Loucy (cell line): Measurements from ENCODE around the gene LRRC73.

Experiments used
- EZH2phosphoT487 ChIP-seq: fragments of 200-600 bp; IDR thresholded peaks from 2 replicates; pipeline ENCODE4 v1.6.1; 2018; ENCODE audit warnings: antibody characterized with exemption, mild to moderate bottlenecking, moderate library complexity, borderline replicate concordance
- TF ChIP-seq, protein P1 (sequence below): fragments of 200-600 bp; sonication (generic); conservative IDR thresholded peaks from 2 replicates; pipeline ENCODE4 v1.5.1; 2014; ENCODE audit warnings: mild to moderate bottlenecking, antibody characterized with exemption, low read length

DNA sequence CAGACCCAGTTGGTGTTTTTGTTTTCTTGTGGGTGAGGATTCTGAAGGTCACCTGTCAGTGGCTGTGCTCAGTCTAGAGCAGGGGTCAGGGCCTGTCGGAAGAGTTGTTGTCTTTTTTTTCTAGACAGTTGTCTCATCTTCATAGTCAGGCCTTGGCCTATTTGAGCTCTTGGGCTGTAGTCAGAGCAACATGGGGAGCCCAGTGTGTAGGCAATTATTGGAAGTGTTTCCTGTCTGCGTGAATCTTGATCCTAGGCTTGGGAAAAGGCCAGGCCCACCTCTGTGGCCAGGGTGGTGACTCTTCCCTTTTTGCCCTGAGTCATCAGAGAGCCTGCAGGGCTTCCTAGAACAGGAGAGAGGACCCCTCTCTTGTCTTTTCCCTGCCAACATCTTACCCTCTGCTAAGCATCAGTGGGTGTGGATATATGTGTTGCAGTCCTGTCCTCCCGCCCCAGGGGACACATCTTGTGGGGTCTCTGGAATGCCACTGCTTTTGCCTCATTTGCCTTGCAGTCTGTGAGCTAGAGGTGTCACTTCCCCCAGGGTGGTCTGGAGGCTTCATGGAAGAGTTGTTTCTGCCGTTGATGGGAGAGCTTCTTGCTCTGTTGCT is 21.4 kb downstream of the LRRC73 start:
- TF ChIP-seq, protein P1, sequence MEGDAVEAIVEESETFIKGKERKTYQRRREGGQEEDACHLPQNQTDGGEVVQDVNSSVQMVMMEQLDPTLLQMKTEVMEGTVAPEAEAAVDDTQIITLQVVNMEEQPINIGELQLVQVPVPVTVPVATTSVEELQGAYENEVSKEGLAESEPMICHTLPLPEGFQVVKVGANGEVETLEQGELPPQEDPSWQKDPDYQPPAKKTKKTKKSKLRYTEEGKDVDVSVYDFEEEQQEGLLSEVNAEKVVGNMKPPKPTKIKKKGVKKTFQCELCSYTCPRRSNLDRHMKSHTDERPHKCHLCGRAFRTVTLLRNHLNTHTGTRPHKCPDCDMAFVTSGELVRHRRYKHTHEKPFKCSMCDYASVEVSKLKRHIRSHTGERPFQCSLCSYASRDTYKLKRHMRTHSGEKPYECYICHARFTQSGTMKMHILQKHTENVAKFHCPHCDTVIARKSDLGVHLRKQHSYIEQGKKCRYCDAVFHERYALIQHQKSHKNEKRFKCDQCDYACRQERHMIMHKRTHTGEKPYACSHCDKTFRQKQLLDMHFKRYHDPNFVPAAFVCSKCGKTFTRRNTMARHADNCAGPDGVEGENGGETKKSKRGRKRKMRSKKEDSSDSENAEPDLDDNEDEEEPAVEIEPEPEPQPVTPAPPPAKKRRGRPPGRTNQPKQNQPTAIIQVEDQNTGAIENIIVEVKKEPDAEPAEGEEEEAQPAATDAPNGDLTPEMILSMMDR, result no peak
- TF ChIP-seq EZH2phosphoT487, result no peak
